Adrenal gland (tissue), 12 donors: ENCODE results near the gene NUP93. TPM values are rescaled to one million over a fixed set of nuclear protein-coding genes. Genes with fewer than 3 reads are reported as not detected.

Experiments used
- DNase-seq, 7 donors: peaks; one replicate each; pipeline ENCODE4 v3.0.0-alpha.2; 2019 to 2020
- H3K27ac ChIP-seq, 5 donors: fragments of 200-600 bp; sonication (generic) in 4 of 5; 1 replicate in 3 of 5; 2 replicates in 2 of 5; pipeline versions ENCODE4 v1.5.1 to v1.8.0; 2016 to 2020; ENCODE audit warnings: mild to moderate bottlenecking in 1 of 5
- H3K27me3 ChIP-seq: fragments of 200-600 bp; 2 replicates; pipeline ENCODE4 v1.8.0; 2021
- H3K36me3 ChIP-seq, 2 donors: fragments of 200-600 bp; replicated peaks in 1 of 2; 1 replicate in 1 of 2; 2 replicates in 1 of 2; pipeline versions ENCODE4 v1.5.1 to v1.8.0; 2018 to 2022
- H3K4me1 ChIP-seq, 2 donors: fragments of 200-600 bp; replicated peaks in 1 of 2; 1 replicate in 1 of 2; 2 replicates in 1 of 2; pipeline versions ENCODE4 v1.5.1 to v1.8.0; 2018 to 2021
- H3K4me3 ChIP-seq, 4 donors: fragments of 200-600 bp; sonication (generic) in 3 of 4; one replicate each; pipeline ENCODE4 v1.5.1; 2016 to 2018
- H3K9me3 ChIP-seq, 3 donors: fragments of 200-600 bp; sonication (generic) in 1 of 3; replicated peaks in 1 of 3; 1 replicate in 2 of 3; 2 replicates in 1 of 3; pipeline versions ENCODE4 v1.5.1 to v1.8.0; 2016 to 2021
- CTCF ChIP-seq, 6 experiments: fragments of 450-650 bp in 4 of 6; fragments of 200-600 bp in 2 of 6; sonication (generic) in 1 of 6; IDR thresholded peaks; 1 replicate in 5 of 6; 2 replicates in 1 of 6; pipeline versions ENCODE4 v1.5.1 to v1.8.0; 2016 to 2021; ENCODE audit warnings: antibody characterized with exemption in 6 of 6, mild to moderate bottlenecking in 2 of 6, moderate library complexity in 1 of 6
- POLR2A ChIP-seq, 2 donors: fragments of 450-650 bp; IDR thresholded peaks; one replicate each; pipeline ENCODE4 v1.6.1; 2017; ENCODE audit warnings: antibody characterized with exemption in 2 of 2, mild to moderate bottlenecking in 2 of 2, moderate library complexity in 1 of 2
- WGBS, 4 donors: extraction: QIAGEN DNeasy Blood & Tissue Kit in 2 of 4; methylation state at CpG; one replicate each; pipeline versions ENCODE4 v1.1.5 to v1.1.7; 2013 to 2017; 5-methylcytosine and 5-hydroxymethylcytosine counted together
- intact Hi-C, 2 donors: fragments of 100-400 bp; cut with DNase I; formaldehyde crosslinking; loops; one replicate each; pipeline versions ENCODE4 v1.14.1 to v1.15.0; 2022 to 2023
- polyA plus RNA-seq, 3 donors: library from polyadenylated mRNA; stranded (reverse); fragments of 200-250 nt in 2 of 3; fragments of 350-450 nt in 1 of 3; fragmentation: Illumina TruSeq in 1 of 3; extraction: RNeasy Lipid Tissue Mini Kit (QIAGEN cat#74804) in 1 of 3; gene quantifications; one replicate each; pipeline ENCODE4 v1.2.3, GENCODE V29; 2013 to 2014
- total RNA-seq, 9 donors: library from RNA; depleted of rRNA in 4 of 9; stranded (reverse); fragments of >200 nt in 4 of 9; fragments of 120-200 nt in 1 of 9; fragmentation: NEBNext Ultra II Directional in 1 of 9; extraction: Animal tissue kit (Norgen Biotek cat#: 25700) in 1 of 9; gene quantifications; one replicate each; pipeline versions ENCODE4 v1.1.0 to v1.2.4, GENCODE V29; 2013 to 2023
- donor health status: healthy with polysubstance abuse.
- donor health status: Bipolar disorder and iron deficiency.
- donor health status: DM: yes; HTN: yes; CAD: no.
- donor health status: DM: no; HTN: no; CAD: no.
- donor health status: DM: no; HTN: no; CAD: no.
- donor health status: DM: yes; HTN: yes; CAD: no.

NUP93 gene
- total and polyA plus RNA-seq, 12 donors = 29.3 to 71.1 (median 45.8) TPM

DNA sequence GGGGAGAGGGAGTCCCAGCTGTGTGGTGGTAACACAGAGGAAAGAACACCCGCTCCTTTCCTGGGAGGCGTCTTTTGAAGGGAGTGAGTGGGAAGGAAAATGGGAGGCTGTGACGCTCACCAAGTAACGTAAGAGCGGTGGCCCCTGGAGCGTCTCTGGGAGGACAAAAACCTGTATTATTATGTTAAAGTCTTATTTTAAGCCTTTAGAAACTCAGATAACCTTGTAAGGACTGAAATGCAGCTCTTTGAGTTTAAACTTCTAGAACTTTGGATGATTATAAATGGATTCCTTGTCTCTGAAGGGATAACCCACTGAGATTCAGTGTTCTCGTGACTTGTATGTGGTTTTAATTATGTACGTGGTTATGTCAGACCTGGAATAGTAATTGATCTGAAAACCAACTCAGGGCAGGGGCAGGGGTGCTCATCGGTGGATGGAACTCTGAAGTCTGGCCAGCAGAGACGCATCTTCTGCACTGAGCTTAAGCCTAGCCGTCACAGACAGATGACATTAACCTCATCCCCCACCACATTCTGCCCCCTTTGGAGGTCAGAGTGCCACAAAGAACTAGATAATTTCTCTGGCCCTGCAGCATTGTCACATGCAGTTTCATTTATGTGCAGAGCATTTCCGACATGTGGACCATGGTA, 93.3 kb downstream of the NUP93 start:
- no peaks in the 10 kb centered on the region for H3K27me3 ChIP-seq
- H3K4me3 ChIP-seq = no peak overlapping the region
- TF ChIP-seq CTCF (IDR thresholded peaks at IDR 0.05) = no peak
- TF ChIP-seq POLR2A (IDR thresholded peaks at IDR 0.05) = no peak
- no peak overlapping the region for H3K27ac ChIP-seq
- WGBS, 4 donors = 89 to 96% (median 93%) methylated on average over 12 of the region's 12 CpGs
- H3K4me1 ChIP-seq = peaks cover 0 to 9% of the 10 kb centered on the region in 2 donors
- peaks cover 0 to 14% of the 10 kb centered on the region in 2 donors for H3K36me3 ChIP-seq
- intact Hi-C loops = no loop called here
- H3K9me3 ChIP-seq = no peaks in the 10 kb centered on the region
- no peak for DNase-seq

GRCh38 chr16:56824331-56824730, 94.4 kb downstream of the NUP93 start:
- TF ChIP-seq CTCF (IDR thresholded peaks at IDR 0.05) (peak; percentile 15 to 43 (median 36)), POLR2A (IDR thresholded peaks at IDR 0.05) (peak in 1 of 2 donors; percentile 10)
- H3K9me3 ChIP-seq = no peaks in the 10 kb centered on the region
- peaks cover 0 to 9% of the 10 kb centered on the region in 2 donors for H3K4me1 ChIP-seq
- peaks cover 0 to 14% of the 10 kb centered on the region in 2 donors for H3K36me3 ChIP-seq
- H3K27me3 ChIP-seq = no peaks in the 10 kb centered on the region
- H3K4me3 ChIP-seq = no peak overlapping the region
- intact Hi-C loops = no loop called here
- peak overlapping the region in 1 of 5 donors; percentile 16 for H3K27ac ChIP-seq
- peak; percentile 31 to 77 (median 65) for DNase-seq
- 33 to 50% (median 39%) methylated on average over 3 of the region's 3 CpGs for WGBS, 4 donors

DNA sequence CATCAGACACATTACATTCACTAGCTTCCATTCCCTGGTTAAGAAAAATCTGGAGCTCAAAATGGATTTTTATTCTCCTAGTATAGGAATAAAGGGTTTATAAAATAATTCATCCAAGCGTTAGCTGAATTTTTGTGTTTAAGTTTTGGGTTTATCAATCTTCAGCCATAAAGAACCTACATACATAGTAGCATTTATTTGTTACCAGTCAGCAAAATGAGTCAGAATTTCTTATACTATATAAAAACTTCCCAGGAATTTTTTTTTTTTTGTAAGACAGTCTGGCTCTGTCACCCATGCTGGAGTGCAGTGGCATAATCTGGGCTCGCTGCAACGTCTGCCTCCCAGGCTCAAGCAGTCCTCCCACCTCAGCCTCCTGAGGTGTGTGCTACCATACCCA, 94.9 kb downstream of the NUP93 start:
- DNase-seq = no peak
- H3K27me3 ChIP-seq = no peaks in the 10 kb centered on the region
- no peaks in the 10 kb centered on the region for H3K9me3 ChIP-seq
- H3K4me1 ChIP-seq = peaks cover 0 to 9% of the 10 kb centered on the region in 2 donors
- no peak for TF ChIP-seq CTCF (IDR thresholded peaks at IDR 0.05)
- TF ChIP-seq POLR2A (IDR thresholded peaks at IDR 0.05) = no peak
- intact Hi-C loops = no loop called here
- peaks cover 0 to 11% of the 10 kb centered on the region in 2 donors for H3K36me3 ChIP-seq
- H3K4me3 ChIP-seq = no peak overlapping the region
- WGBS, 4 donors = 92 to 96% (median 94%) methylated on average over 3 of the region's 3 CpGs
- no peak overlapping the region for H3K27ac ChIP-seq

DNA sequence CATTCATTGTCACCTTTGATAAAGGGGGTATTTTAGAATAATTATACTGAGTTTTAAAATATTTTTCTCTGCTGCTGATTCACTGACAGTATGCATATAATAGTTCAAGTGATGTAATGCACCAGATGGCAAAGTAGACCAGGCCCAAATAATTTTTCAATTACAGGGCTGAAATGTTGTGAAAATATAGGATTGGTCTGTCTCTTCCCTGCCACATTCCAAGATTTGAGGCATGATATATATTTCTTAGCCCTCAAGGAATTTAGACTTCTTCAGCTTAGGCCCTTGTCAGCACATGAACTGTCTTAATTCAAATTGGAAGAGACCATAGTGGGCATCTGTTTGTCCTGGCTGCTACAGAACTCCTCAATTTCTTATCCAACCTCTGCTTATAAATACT, 95.9 kb downstream of the NUP93 start:
- H3K4me1 ChIP-seq = peaks cover 0 to 9% of the 10 kb centered on the region in 2 donors
- intact Hi-C loops = no loop called here
- H3K27ac ChIP-seq = no peak overlapping the region
- DNase-seq = no peak
- no peaks in the 10 kb centered on the region for H3K9me3 ChIP-seq
- peaks cover 0 to 8% of the 10 kb centered on the region in 2 donors for H3K36me3 ChIP-seq
- H3K27me3 ChIP-seq = no peaks in the 10 kb centered on the region
- no peak overlapping the region for H3K4me3 ChIP-seq
- no peak for TF ChIP-seq CTCF (IDR thresholded peaks at IDR 0.05)
- TF ChIP-seq POLR2A (IDR thresholded peaks at IDR 0.05) = no peak
